A673 (cell line): ENCODE measurements around the gene SEMA5B.

Experiments used
- EZH2 ChIP-seq: fragments of 200-600 bp; sonication (generic); IDR thresholded peaks from 2 replicates; pipeline ENCODE4 v1.6.1; 2017; ENCODE audit warnings: borderline replicate concordance, low read depth, mild to moderate bottlenecking, mixed read lengths, antibody characterized with exemption, low read length; ENCODE audit not compliant: poor library complexity, severe bottlenecking
- TF ChIP-seq, protein P1 (sequence below): fragments of 300-800, 200-600 bp; sonication (generic); conservative IDR thresholded peaks from 2 replicates; pipeline ENCODE4 v1.5.1; 2017; ENCODE audit warnings: low read depth, mild to moderate bottlenecking, antibody characterized with exemption, low read length, moderate library complexity, mixed read lengths

DNA sequence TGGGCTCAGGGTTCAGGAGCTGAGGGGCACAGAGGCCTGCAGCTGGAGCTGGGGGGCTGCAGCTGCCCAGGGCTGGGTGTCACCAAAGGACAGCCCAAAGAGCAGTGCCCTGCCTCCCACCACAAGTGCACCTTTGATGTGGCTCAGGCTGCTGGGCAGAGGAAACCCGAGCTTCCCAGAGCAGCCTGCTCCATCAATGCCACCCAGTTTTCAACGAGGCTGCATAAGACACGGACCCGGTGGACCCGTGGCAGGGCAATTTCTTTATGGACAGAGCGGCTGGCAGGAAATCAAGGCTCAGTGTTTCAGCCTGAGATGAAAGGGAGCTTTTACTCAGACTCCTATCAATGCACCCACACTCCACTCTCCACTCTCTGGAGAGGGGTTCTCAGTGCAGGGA lies 18.7 kb downstream of the SEMA5B start:
- TF ChIP-seq, protein P1, sequence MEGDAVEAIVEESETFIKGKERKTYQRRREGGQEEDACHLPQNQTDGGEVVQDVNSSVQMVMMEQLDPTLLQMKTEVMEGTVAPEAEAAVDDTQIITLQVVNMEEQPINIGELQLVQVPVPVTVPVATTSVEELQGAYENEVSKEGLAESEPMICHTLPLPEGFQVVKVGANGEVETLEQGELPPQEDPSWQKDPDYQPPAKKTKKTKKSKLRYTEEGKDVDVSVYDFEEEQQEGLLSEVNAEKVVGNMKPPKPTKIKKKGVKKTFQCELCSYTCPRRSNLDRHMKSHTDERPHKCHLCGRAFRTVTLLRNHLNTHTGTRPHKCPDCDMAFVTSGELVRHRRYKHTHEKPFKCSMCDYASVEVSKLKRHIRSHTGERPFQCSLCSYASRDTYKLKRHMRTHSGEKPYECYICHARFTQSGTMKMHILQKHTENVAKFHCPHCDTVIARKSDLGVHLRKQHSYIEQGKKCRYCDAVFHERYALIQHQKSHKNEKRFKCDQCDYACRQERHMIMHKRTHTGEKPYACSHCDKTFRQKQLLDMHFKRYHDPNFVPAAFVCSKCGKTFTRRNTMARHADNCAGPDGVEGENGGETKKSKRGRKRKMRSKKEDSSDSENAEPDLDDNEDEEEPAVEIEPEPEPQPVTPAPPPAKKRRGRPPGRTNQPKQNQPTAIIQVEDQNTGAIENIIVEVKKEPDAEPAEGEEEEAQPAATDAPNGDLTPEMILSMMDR = no peak
- no peak for TF ChIP-seq EZH2
